DMS 273 (cell line): Measurements from ENCODE around the gene SRA1.

Experiments used
- DNase-seq: peaks from one replicate; lab custom pipeline; 2025; ENCODE audit not compliant: unreplicated experiment; lab: John Stamatoyannopoulos, UW

The SRA1 gene

GRCh38 chr5:140550147-140551079 is 6.9 kb downstream of the SRA1 start:
- no peak for DNase-seq

- peak; percentile 51 for DNase-seq
These were observed 7.8 kb downstream of the SRA1 start for GRCh38 chr5:140549237-140550144.

- no peak for DNase-seq
These were observed 8.5 kb downstream of the SRA1 start for GRCh38 chr5:140548791-140549190.

GRCh38 chr5:140548300-140548688 is 9.0 kb downstream of the SRA1 start:
- DNase-seq, result no peak

GRCh38 chr5:140547508-140548299 is 9.6 kb downstream of the SRA1 start, which contains the start of gene EIF4EBP3:
Gene EIF4EBP3 (plus strand): TSS chr5:140547662. CDS start chr5:140547738, 76 bp downstream.
- DNase-seq, result peak; percentile 98

GRCh38 chr5:140546851-140547507 is 10.3 kb downstream of the SRA1 start:
- no peak for DNase-seq

- DNase-seq, result no peak
These were observed 11.7 kb downstream of the SRA1 start for GRCh38 chr5:140545606-140546005.

- DNase-seq, result no peak
These were observed 12.3 kb downstream of the SRA1 start for GRCh38 chr5:140544986-140545385.

GRCh38 chr5:140542972-140543371 is 14.3 kb downstream of the SRA1 start:
- no peak for DNase-seq

GRCh38 chr5:140540227-140540626 is 17.0 kb downstream of the SRA1 start:
- DNase-seq, result no peak

GRCh38 chr5:140524003-140524402 is 33.3 kb downstream of the SRA1 start:
- DNase-seq, result no peak

- no peak for DNase-seq
These were observed 44.1 kb downstream of the SRA1 start for GRCh38 chr5:140513124-140513523.

GRCh38 chr5:140509898-140510297 is 47.4 kb downstream of the SRA1 start:
- no peak for DNase-seq

- DNase-seq, result no peak
These were observed 54.4 kb downstream of the SRA1 start for GRCh38 chr5:140502834-140503233.
